ENCODE results near the gene SNX8. TPM values are rescaled to one million over a fixed set of nuclear protein-coding genes. Genes with fewer than 3 reads are reported as not detected.
A peak's percentile ranks its signal among the peaks of the same experiment; 100 is the strongest.
"Not testable (repeated sequence)": the region's sequence is repeated elsewhere in the genome, so short reads cannot be mapped to it uniquely, and the experiment has no call there.

The SNX8 gene
- total RNA-seq, 3 donors from 2014 or later, result 8.8 to 32.3 (median 20.3) TPM

DNA sequence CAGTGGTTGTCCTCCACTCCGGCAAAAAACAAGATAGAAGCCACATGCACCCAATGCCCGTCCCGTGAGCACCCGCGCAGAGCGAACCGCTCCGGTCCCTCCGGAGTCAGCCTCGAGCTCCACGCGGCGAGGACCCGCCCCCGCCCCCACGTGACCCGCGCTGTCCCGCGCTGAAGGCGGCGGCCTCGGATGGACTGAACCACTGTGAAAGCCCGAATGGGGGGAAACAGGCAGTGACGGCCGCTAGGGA lies 39.6 kb upstream of the SNX8 start:
- peak overlapping the region; percentile 91 to 99 (median 99) for H3K4me3 ChIP-seq
- TF ChIP-seq, protein P1, sequence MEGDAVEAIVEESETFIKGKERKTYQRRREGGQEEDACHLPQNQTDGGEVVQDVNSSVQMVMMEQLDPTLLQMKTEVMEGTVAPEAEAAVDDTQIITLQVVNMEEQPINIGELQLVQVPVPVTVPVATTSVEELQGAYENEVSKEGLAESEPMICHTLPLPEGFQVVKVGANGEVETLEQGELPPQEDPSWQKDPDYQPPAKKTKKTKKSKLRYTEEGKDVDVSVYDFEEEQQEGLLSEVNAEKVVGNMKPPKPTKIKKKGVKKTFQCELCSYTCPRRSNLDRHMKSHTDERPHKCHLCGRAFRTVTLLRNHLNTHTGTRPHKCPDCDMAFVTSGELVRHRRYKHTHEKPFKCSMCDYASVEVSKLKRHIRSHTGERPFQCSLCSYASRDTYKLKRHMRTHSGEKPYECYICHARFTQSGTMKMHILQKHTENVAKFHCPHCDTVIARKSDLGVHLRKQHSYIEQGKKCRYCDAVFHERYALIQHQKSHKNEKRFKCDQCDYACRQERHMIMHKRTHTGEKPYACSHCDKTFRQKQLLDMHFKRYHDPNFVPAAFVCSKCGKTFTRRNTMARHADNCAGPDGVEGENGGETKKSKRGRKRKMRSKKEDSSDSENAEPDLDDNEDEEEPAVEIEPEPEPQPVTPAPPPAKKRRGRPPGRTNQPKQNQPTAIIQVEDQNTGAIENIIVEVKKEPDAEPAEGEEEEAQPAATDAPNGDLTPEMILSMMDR (IDR thresholded peaks at IDR 0.05), result peak in 1 of 3 donors; percentile 5
- TF ChIP-seq POLR2A (IDR thresholded peaks at IDR 0.05) (no peak), POLR2AphosphoS5 (IDR thresholded peaks at IDR 0.05) (peak; percentile 8 to 57 (median 14))
- peak overlapping the region; percentile 100 for H3K27ac ChIP-seq
- peaks cover 5 to 10% of the 10 kb centered on the region in 2 donors for H3K4me1 ChIP-seq
- peak; percentile 85 to 86 for DNase-seq (ENCODE audit: low spot score in 2 of 2)
- no peaks in the 10 kb centered on the region for H3K27me3 ChIP-seq
- no peaks in the 10 kb centered on the region for H3K9me3 ChIP-seq
- intact Hi-C loops (cut with DNase I; ENCODE audit: low total_unique reads), result no loop called here
- H3K36me3 ChIP-seq, result no peaks in the 10 kb centered on the region

DNA sequence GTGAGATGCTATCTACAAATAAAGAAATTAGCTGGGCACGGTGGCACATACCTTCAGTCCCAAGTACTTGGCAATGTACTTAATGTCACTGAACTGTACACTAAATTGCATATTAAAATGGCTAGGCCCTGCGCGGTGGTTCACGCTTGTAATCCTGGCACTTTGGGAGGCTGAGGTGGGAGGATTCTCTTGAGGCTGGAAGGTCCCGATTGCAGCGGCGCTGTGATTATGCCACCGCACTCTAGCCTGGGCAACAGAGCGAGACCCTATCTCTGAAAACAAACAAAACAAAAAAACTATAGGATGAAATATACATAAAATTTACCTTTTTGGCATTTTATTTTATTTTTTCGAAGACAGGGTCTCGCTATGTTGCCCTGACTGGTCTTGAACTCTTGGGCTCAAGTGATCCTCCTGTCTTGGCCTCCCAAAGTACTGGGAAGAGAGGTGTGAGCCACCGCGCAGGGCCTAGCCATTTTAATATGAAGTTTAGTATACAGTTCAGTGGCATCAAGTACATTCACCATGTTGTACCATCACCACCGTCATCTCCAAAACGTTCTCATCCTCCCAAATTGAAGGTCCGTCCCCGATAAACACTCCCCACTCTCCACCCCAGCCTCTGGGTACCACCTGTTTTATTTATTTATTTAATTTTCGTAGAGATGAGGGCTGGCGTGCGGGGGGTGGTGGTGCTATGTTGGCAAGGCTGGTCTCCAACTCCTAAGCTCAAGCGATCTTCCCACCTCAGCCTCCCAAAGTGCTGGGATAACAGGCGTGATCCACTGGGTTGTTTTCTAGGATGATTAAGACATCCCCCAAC lies 39.1 kb upstream of the SNX8 start:
- Histone ChIP-seq H3K9me3 (no peaks in the 10 kb centered on the region), H3K4me3 (peak overlapping the region; percentile 91 to 99 (median 99)), H3K4me1 (peaks cover 5 to 8% of the 10 kb centered on the region in 2 donors), H3K27me3 (no peaks in the 10 kb centered on the region), H3K27ac (peak overlapping the region; percentile 100), H3K36me3 (no peaks in the 10 kb centered on the region)
- intact Hi-C loops (cut with DNase I; ENCODE audit: low total_unique reads), result no loop called here
- DNase-seq (ENCODE audit: low spot score in 2 of 2), result no peak
- TF ChIP-seq, protein P1 (IDR thresholded peaks at IDR 0.05), result no peak
- TF ChIP-seq POLR2A (IDR thresholded peaks at IDR 0.05) (no peak), POLR2AphosphoS5 (IDR thresholded peaks at IDR 0.05) (no peak)

DNA sequence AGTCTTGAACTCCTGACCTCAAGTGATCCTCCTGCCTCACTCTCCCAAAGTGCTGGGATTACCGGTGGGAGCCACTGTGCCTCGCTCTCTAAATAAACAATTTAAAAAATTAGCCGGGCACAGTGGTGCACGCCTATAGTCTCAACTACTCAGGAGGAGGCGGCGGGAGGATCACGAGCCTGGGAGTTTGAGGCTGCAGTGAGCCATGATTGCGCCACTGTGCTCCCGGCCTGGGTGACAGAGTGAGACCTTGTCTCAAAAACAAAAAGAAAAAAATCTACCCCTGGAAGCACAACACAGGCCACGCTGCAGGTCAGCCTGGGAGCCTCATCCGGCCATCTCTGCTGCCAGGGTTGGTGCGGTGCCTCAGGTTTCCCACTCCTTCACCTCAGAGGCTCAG lies 36.6 kb upstream of the SNX8 start:
- Histone ChIP-seq H3K36me3 (no peaks in the 10 kb centered on the region), H3K27me3 (no peaks in the 10 kb centered on the region), H3K4me3 (no peak overlapping the region), H3K4me1 (peaks cover 0 to under 1% of the 10 kb centered on the region in 2 donors), H3K9me3 (no peaks in the 10 kb centered on the region), H3K27ac (no peak overlapping the region)
- TF ChIP-seq POLR2A (IDR thresholded peaks at IDR 0.05) (no peak), POLR2AphosphoS5 (IDR thresholded peaks at IDR 0.05) (no peak)
- TF ChIP-seq, protein P1 (IDR thresholded peaks at IDR 0.05), result no peak
- intact Hi-C loops (cut with DNase I; ENCODE audit: low total_unique reads), result no loop called here
- no peak for DNase-seq (ENCODE audit: low spot score in 2 of 2)

DNA sequence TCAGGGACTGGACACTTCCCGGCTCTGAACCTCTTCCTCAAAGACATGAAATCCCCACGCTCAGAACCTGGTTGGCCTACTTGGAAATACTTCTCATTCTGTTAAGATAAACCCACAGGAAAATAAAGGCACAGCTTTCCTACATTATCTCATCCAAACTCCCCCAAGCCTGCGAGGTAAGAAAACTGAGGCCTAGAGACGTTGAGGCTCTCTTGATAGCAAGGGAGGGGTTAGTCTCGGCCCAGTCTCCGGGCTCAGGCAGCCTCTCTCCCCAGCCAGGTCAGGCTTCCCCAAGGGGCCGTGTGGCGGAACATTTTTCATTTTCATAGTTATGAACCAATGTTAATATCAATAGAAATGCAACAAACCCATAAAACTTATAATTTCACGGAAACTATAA lies 35.8 kb upstream of the SNX8 start:
- H3K4me1 ChIP-seq, result no peaks in the 10 kb centered on the region
- H3K36me3 ChIP-seq, result no peaks in the 10 kb centered on the region
- intact Hi-C loops (cut with DNase I; ENCODE audit: low total_unique reads), result no loop called here
- no peak overlapping the region for H3K27ac ChIP-seq
- no peak for DNase-seq (ENCODE audit: low spot score in 2 of 2)
- TF ChIP-seq POLR2A (IDR thresholded peaks at IDR 0.05) (no peak), POLR2AphosphoS5 (IDR thresholded peaks at IDR 0.05) (no peak)
- TF ChIP-seq, protein P1 (IDR thresholded peaks at IDR 0.05), result no peak
- no peak overlapping the region for H3K4me3 ChIP-seq
- H3K9me3 ChIP-seq, result no peaks in the 10 kb centered on the region
- no peaks in the 10 kb centered on the region for H3K27me3 ChIP-seq

DNA sequence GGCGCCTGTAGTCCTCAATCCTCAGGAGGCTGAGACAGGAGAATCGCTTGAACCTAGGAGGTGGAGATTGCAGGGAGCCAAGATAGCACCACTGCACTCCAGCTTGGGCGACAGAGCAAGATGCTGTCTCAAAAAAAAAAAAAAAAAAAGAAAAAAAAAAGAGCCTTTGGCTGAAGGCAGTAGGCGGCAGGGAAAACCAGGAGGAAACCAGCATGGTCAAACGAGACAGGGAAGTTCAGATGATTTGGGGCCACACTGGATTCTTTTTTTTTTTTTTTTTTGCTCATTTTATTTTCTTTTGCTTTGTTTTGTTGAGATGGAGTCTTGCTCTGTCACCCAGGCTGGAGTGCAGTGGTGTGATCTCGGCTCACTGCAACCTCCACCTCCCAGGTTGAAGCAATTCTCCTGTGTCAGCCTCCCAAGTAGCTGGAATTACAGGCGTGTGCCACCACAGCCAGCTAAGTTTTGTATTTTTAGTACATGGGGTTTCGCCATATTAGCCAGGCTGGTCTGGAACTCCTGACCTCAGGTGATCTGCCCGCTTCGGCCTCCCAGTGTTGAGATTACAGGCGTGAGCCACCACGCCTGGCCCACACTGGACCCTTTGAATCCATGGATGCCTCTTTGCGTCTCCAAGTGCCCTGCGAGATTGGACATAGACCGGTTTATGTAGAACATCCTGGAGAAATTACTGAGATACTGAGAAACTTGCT lies 33.3 kb upstream of the SNX8 start:
- intact Hi-C loops (cut with DNase I; ENCODE audit: low total_unique reads), result loop anchor here (10.0 kb wide), 1 partner anchor 103 kb away; the partner anchor contains the start of genes MRM2 and NUDT1
- peak overlapping the region in 1 of 2 donors; percentile 58 for H3K27ac ChIP-seq

More for the DNA sequence above, 33.3 kb upstream of the SNX8 start:
- not testable (repeated sequence) for H3K36me3 ChIP-seq; H3K4me1 ChIP-seq; DNase-seq (ENCODE audit: low spot score in 2 of 2); H3K27me3 ChIP-seq; H3K9me3 ChIP-seq
- peak overlapping the region in 2 of 3 donors; percentile 22 to 52 for H3K4me3 ChIP-seq
